ENCODE measurements around the gene CNTFR. TPM values are rescaled to one million over a fixed set of nuclear protein-coding genes. Genes with fewer than 3 reads are reported as not detected.

Gene CNTFR
- total RNA-seq, 1 donor from 2014 or later, result 4.7 TPM

DNA sequence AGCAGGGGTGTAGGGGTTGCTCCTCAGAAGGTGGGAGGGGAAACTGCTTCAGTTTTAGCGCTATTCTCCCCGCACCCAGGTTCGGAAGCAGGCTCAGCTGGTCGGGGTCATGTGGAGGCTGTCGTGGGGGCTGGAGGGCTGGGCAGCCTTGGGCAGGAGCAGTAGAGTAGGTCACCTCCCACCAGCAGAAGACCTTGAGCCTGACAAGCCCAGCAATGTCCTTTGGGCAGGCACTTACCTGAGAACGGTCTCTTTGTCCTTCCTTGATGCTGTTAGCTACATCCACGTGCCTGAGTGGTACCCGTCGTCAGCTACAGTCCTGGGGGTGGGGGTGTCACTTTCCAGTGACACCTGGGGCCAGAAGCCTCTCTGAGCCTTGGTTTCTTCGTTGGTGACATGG lies 87.1 kb downstream of the CNTFR start:
- H3K27ac ChIP-seq, result no peak overlapping the region
- H3K4me1 ChIP-seq, result peaks cover 11 to 17% of the 10 kb centered on the region in 2 donors
- TF ChIP-seq CTCF (IDR thresholded peaks at IDR 0.05), result no peak
- no peaks in the 10 kb centered on the region for H3K36me3 ChIP-seq
- H3K27me3 ChIP-seq, result no peaks in the 10 kb centered on the region
- no peaks in the 10 kb centered on the region for H3K9me3 ChIP-seq
- no peak for DNase-seq (ENCODE audit: low spot score in 2 of 2)
- no peak overlapping the region for H3K4me3 ChIP-seq
- intact Hi-C loops (cut with DNase I), result loop anchor here (5.0 to 10.0 kb wide), 2 partner anchors 90 to 168 kb away; no protein-coding TSS in a partner anchor

- Histone ChIP-seq H3K27me3 (no peaks in the 10 kb centered on the region), H3K36me3 (no peaks in the 10 kb centered on the region), H3K27ac (no peak overlapping the region), H3K9me3 (no peaks in the 10 kb centered on the region), H3K4me3 (no peak overlapping the region), H3K4me1 (peaks cover 11 to 17% of the 10 kb centered on the region in 2 donors)
- intact Hi-C loops (cut with DNase I), result loop anchor here (1.0 to 10.0 kb wide), 3 partner anchors 65 to 167 kb away; no protein-coding TSS in a partner anchor
- TF ChIP-seq CTCF (IDR thresholded peaks at IDR 0.05), result no peak
- peak in 1 of 2 donors; percentile 69 for DNase-seq (ENCODE audit: low spot score in 2 of 2)
These were observed 87.6 kb downstream of the CNTFR start for GRCh38 chr9:34501889-34502425.

Other genes with a start within 250 kb of the CNTFR start
- gene MYORG, start 212.8 kb downstream of the CNTFR start, total RNA-seq, result 11.0 TPM
- 26.8 TPM for gene FAM219A, start 131.2 kb downstream of the CNTFR start, total RNA-seq
- gene DNAI1, start 130.9 kb downstream of the CNTFR start, total RNA-seq, result not detected
- gene ENHO, start 66.7 kb downstream of the CNTFR start, total RNA-seq, result not detected
- gene RPP25L, start 22.4 kb upstream of the CNTFR start, total RNA-seq, result 7.2 TPM
- 31.7 TPM for gene DCTN3, start 30.8 kb upstream of the CNTFR start, total RNA-seq
- gene ARID3C, start 39.3 kb upstream of the CNTFR start, total RNA-seq, result not detected
- 61.3 TPM for gene SIGMAR1, start 48.1 kb upstream of the CNTFR start, total RNA-seq
- 28.3 TPM for gene GALT, start 57.0 kb upstream of the CNTFR start, total RNA-seq
- 50.3 TPM for gene IL11RA, start 62.5 kb upstream of the CNTFR start, total RNA-seq
- 9.3 TPM for gene CCL27, start 72.9 kb upstream of the CNTFR start, total RNA-seq
- 17.7 TPM for gene CCL19, start 101.6 kb upstream of the CNTFR start, total RNA-seq
- 7.9 TPM for gene CCL21, start 120.4 kb upstream of the CNTFR start, total RNA-seq